ENCODE measurements around the gene ADAMTS17.

The ADAMTS17 gene

GRCh38 chr15:99992611-99993231 lies 349.1 kb downstream of the ADAMTS17 start:
- TF ChIP-seq FOXM1 (IDR thresholded peaks at IDR 0.05; ENCODE audit: borderline replicate concordance, low read depth) (no peak), TAF1 (IDR thresholded peaks at IDR 0.05; ENCODE audit: low read depth) (no peak), ZBTB7A (IDR thresholded peaks at IDR 0.05; ENCODE audit: low read depth) (no peak), NFIC (IDR thresholded peaks at IDR 0.05) (no peak), EP300 (IDR thresholded peaks at IDR 0.05; ENCODE audit: borderline replicate concordance) (no peak), EGR1 (IDR thresholded peaks at IDR 0.05) (no peak), TCF12 (IDR thresholded peaks at IDR 0.05; ENCODE audit: low read depth) (no peak), CREB1 (IDR thresholded peaks at IDR 0.05; ENCODE audit: low read depth) (no peak)

GRCh38 chr15:99989095-99989494 lies 352.7 kb downstream of the ADAMTS17 start:
- no peak for TF ChIP-seq FOXM1 (IDR thresholded peaks at IDR 0.05; ENCODE audit: borderline replicate concordance, low read depth)
- TF ChIP-seq, protein P1, sequence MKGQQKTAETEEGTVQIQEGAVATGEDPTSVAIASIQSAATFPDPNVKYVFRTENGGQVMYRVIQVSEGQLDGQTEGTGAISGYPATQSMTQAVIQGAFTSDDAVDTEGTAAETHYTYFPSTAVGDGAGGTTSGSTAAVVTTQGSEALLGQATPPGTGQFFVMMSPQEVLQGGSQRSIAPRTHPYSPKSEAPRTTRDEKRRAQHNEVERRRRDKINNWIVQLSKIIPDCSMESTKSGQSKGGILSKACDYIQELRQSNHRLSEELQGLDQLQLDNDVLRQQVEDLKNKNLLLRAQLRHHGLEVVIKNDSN (IDR thresholded peaks at IDR 0.05), result no peak
- TF ChIP-seq TEAD4 (IDR thresholded peaks at IDR 0.05), result no peak
- TF ChIP-seq NFIC (IDR thresholded peaks at IDR 0.05), result no peak
- TF ChIP-seq YY1 (IDR thresholded peaks at IDR 0.05; ENCODE audit: low read depth), result no peak
- no peak for TF ChIP-seq ZBTB7A (IDR thresholded peaks at IDR 0.05; ENCODE audit: low read depth)
- TF ChIP-seq TCF12 (IDR thresholded peaks at IDR 0.05; ENCODE audit: low read depth), result no peak
- no peak for TF ChIP-seq TAF1 (IDR thresholded peaks at IDR 0.05; ENCODE audit: low read depth)
- TF ChIP-seq EGR1 (IDR thresholded peaks at IDR 0.05), result no peak
- TF ChIP-seq, protein P2, sequence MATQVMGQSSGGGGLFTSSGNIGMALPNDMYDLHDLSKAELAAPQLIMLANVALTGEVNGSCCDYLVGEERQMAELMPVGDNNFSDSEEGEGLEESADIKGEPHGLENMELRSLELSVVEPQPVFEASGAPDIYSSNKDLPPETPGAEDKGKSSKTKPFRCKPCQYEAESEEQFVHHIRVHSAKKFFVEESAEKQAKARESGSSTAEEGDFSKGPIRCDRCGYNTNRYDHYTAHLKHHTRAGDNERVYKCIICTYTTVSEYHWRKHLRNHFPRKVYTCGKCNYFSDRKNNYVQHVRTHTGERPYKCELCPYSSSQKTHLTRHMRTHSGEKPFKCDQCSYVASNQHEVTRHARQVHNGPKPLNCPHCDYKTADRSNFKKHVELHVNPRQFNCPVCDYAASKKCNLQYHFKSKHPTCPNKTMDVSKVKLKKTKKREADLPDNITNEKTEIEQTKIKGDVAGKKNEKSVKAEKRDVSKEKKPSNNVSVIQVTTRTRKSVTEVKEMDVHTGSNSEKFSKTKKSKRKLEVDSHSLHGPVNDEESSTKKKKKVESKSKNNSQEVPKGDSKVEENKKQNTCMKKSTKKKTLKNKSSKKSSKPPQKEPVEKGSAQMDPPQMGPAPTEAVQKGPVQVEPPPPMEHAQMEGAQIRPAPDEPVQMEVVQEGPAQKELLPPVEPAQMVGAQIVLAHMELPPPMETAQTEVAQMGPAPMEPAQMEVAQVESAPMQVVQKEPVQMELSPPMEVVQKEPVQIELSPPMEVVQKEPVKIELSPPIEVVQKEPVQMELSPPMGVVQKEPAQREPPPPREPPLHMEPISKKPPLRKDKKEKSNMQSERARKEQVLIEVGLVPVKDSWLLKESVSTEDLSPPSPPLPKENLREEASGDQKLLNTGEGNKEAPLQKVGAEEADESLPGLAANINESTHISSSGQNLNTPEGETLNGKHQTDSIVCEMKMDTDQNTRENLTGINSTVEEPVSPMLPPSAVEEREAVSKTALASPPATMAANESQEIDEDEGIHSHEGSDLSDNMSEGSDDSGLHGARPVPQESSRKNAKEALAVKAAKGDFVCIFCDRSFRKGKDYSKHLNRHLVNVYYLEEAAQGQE (IDR thresholded peaks at IDR 0.05; ENCODE audit: low read depth), result no peak
- no peak for TF ChIP-seq RAD21 (IDR thresholded peaks at IDR 0.05; ENCODE audit: low read depth)
- TF ChIP-seq, protein P3, sequence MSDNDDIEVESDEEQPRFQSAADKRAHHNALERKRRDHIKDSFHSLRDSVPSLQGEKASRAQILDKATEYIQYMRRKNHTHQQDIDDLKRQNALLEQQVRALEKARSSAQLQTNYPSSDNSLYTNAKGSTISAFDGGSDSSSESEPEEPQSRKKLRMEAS (IDR thresholded peaks at IDR 0.05), result no peak
- no peak for TF ChIP-seq EP300 (IDR thresholded peaks at IDR 0.05; ENCODE audit: borderline replicate concordance)
- TF ChIP-seq CREB1 (IDR thresholded peaks at IDR 0.05; ENCODE audit: low read depth), result no peak
- TF ChIP-seq CEBPB (IDR thresholded peaks at IDR 0.05), result no peak

DNA sequence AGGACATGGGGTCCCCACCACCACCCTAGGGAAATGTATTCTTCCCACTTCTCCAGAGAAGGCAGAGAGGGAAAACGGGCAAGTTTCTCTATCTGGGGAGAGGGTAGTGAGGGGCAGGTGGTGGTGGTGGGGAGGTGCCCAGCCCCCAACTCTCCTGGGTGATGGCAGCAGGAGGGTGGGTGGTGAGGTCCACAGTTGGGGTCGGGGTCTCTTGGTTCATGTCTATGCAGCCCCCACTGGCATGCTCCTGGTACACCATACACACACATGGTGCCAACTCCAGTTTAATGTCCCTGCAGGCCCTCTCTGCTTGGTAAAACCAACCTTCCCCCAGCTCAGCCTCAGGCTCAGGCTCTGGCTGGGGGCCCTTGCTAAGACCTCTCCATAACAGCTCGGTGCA lies 354.1 kb downstream of the ADAMTS17 start:
- TF ChIP-seq YY1 (IDR thresholded peaks at IDR 0.05; ENCODE audit: low read depth) (no peak), NFIC (IDR thresholded peaks at IDR 0.05) (no peak), FOXM1 (IDR thresholded peaks at IDR 0.05; ENCODE audit: borderline replicate concordance, low read depth) (no peak), EGR1 (IDR thresholded peaks at IDR 0.05) (no peak), ZBTB7A (IDR thresholded peaks at IDR 0.05; ENCODE audit: low read depth) (no peak), TCF12 (IDR thresholded peaks at IDR 0.05; ENCODE audit: low read depth) (no peak), RAD21 (IDR thresholded peaks at IDR 0.05; ENCODE audit: low read depth) (no peak), CREB1 (IDR thresholded peaks at IDR 0.05; ENCODE audit: low read depth) (no peak)
- TF ChIP-seq, protein P2 (IDR thresholded peaks at IDR 0.05; ENCODE audit: low read depth), result no peak
- TF ChIP-seq, protein P1 (IDR thresholded peaks at IDR 0.05), result no peak
- TF ChIP-seq, protein P3 (IDR thresholded peaks at IDR 0.05), result no peak

GRCh38 chr15:99987119-99987506 lies 354.7 kb downstream of the ADAMTS17 start:
- TF ChIP-seq FOXM1 (IDR thresholded peaks at IDR 0.05; ENCODE audit: borderline replicate concordance, low read depth), result no peak
- no peak for TF ChIP-seq TCF12 (IDR thresholded peaks at IDR 0.05; ENCODE audit: low read depth)
- TF ChIP-seq, protein P2 (IDR thresholded peaks at IDR 0.05; ENCODE audit: low read depth), result no peak
- TF ChIP-seq EP300 (IDR thresholded peaks at IDR 0.05; ENCODE audit: borderline replicate concordance), result no peak
- TF ChIP-seq, protein P1 (IDR thresholded peaks at IDR 0.05), result no peak
- TF ChIP-seq YY1 (IDR thresholded peaks at IDR 0.05; ENCODE audit: low read depth), result no peak
- TF ChIP-seq TAF1 (IDR thresholded peaks at IDR 0.05; ENCODE audit: low read depth), result no peak
- TF ChIP-seq, protein P3 (IDR thresholded peaks at IDR 0.05), result no peak
- TF ChIP-seq CREB1 (IDR thresholded peaks at IDR 0.05; ENCODE audit: low read depth), result no peak
- TF ChIP-seq RAD21 (IDR thresholded peaks at IDR 0.05; ENCODE audit: low read depth), result no peak
- no peak for TF ChIP-seq ZBTB7A (IDR thresholded peaks at IDR 0.05; ENCODE audit: low read depth)
- TF ChIP-seq EGR1 (IDR thresholded peaks at IDR 0.05), result no peak
- no peak for TF ChIP-seq CEBPB (IDR thresholded peaks at IDR 0.05)
- no peak for TF ChIP-seq TEAD4 (IDR thresholded peaks at IDR 0.05)
- no peak for TF ChIP-seq NFIC (IDR thresholded peaks at IDR 0.05)

Measured in Ishikawa (cell line).